Stimulated activated CD4-positive, alpha-beta T cell treated with anti-CD3 and anti-CD28 coated beads, TNF-alpha, amount 100 ng/mL, for 1 hour (primary cell): ENCODE results near the gene AQP7.
"Not testable (repeated sequence)": the region's sequence is repeated elsewhere in the genome, so short reads cannot be mapped to it uniquely, and the experiment has no call there.

Experiments
- DNase-seq, 3 donors: peaks; one replicate each; pipeline ENCODE4 v3.0.0-alpha.2; 2020; ENCODE audit warnings: low read depth in 3 of 3, low spot score in 1 of 3

Gene AQP7

GRCh38 chr9:33402371-33402770 lies at the start of gene AQP7:
Gene AQP7 (minus strand): TSS chr9:33402568. CDS start chr9:33401262, 1,306 bp downstream.
- DNase-seq, result not testable (repeated sequence)

- no peak for DNase-seq
Observed at GRCh38 chr9:33450621-33451146, 48.3 kb upstream of the AQP7 start.

DNA sequence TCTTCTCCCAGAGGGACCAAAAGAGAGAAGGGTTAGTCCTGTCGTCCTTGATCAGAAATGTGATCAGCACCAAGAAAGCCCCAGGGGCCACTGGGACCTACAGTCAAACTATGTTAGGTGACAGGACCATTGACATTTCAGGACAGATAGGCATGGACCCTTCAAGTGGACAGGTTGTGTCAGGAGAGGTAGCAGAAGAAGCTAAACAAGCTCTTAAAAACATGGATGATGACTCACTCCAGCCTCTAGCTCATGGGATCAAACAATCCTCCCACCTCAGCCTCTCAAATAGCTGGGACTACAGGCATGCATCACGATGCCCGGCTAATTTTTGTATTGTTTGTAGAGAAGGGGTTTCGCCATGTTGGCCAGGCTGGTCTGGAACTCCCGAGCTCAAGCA lies 47.3 kb upstream of the AQP7 start:
- DNase-seq, result no peak

GRCh38 chr9:33447799-33448553 lies 45.6 kb upstream of the AQP7 start:
- no peak for DNase-seq

DNA sequence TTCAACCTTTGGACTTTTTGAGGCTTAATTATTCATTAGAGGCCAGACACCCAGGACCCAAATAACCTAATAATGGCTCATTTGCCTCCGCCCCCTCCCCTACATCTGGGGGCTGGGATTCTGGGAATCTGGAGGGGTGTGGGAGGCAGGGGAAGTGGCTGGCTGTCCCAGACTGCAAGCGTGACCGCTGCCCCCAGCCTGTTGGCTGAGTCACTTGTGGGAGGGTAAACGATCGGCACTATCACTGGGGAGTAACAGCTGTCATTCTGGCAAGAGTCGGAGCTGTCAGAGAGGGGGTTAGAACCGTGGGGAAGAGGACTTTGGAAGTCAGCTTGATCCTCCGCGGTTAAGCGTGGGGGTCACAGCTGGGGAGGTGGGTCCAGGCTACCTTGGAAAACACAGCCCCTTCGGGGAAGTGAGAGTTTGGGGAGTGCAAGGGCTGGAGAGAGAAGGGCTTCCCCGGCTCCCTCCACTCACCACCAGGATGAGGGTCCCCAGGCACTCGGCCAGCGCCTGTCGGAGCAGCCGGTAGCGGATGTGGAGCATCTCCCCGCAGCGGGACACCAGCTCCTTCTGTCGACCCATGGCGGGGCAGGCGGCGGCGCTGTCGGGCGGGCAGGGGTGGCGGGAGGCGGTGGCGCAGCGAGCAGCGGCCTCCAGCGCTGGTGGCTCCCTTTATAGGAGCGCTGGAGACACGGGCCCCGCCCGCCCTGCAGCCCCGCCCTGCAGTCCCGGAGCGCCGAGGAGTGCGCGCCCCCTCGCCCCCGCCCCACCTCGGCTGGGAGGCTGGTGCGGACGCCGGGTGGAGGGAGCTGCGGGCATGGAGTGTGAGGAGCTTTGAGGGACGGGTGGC lies 44.8 kb upstream of the AQP7 start, which contains the start of gene AQP3:
TSS of gene AQP3 (minus strand) at position 648 of the 853 bp plus-strand sequence. CDS start at position 585, 63 bp downstream.
- DNase-seq, result peak; percentile 42 to 65 (median 47)

GRCh38 chr9:33446240-33446945 lies 44.0 kb upstream of the AQP7 start:
- DNase-seq, result peak in 2 of 3 donors; percentile 39 to 42

DNA sequence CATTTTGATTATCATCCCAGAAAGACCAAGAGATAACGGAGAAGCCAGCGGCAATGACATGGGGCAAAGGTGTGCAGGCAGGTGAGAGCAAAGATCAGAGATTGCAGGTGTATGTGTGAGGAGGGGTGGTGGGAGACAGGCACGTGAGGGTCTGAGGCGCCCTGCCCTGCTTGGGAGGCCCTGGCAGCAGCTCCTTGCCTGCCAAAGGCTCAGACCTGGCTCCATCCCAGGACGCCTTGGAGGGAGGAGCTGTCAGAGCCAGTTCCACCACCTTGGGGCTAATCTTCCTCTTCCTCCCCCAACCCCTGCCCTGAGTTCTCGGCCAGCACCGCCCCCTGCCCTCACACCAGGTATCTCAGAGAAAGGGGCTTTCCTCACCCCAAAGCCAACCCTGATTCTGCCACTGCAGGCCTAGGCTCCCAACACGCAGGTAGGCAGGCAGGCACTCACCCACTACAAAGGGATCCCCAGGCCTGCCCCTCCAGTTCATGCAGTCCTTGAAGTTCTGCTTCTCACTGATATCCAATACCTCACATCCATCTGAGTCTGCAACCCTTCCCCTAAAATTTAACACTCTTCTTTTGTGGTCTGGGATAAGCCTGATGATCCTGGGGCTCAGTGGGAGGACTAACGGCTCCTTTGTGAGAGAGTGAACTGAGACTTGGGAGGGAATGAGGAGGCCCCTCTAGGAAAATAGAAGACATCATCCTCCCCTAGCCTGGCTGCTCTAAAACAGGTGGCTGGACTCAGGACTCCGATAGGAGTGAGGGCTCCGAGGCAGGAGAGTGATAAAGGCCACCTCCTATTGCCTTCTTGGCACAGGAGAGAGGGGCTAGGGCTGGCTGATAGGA lies 43.2 kb upstream of the AQP7 start:
- no peak for DNase-seq

GRCh38 chr9:33443464-33444154 lies 41.2 kb upstream of the AQP7 start:
- no peak for DNase-seq

GRCh38 chr9:33443047-33443446 lies 40.7 kb upstream of the AQP7 start:
- no peak for DNase-seq

GRCh38 chr9:33442125-33442524 lies 39.8 kb upstream of the AQP7 start:
- DNase-seq, result no peak

DNA sequence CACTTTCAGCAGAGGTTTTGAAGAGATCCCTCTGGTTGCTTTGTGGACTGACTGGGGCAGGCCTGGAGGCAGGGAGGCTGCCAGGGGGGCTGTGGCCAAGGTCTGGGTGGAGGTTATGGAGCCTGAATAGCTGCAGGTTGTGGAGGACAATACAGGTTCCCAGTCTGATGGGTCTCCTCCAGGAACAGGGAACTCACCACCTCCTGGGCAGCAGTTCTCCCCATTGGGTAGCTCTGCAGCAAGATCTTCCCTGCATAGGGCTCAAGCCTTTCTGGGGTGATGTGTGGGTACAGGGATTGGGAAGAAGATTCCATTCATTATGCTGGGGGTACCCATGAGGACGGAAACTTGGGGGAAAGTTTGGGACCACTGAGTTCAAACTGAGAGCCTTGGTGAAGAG lies 38.2 kb upstream of the AQP7 start:
- no peak for DNase-seq

DNA sequence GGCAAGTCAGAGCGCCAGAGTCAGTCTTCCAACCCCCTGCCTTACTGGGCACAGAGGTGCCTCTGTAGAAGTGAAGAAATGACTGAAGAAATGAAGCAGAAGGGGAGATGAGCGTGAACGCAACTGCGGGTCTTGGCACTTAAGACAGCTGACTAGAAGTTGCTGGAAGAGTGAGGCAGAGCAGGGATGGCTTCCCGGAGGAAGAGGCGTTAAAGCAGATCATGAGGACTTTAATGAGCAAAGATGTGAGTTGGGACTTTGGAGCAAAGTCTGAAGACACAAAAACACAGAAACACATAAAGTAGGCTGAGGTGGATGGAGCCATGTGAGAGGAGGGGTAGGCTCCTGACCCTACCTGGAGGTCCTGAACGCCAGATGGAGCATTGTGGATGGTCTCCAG lies 37.8 kb upstream of the AQP7 start:
- no peak for DNase-seq

- DNase-seq, result no peak
Observed at GRCh38 chr9:33439731-33440130, 37.4 kb upstream of the AQP7 start.

DNA sequence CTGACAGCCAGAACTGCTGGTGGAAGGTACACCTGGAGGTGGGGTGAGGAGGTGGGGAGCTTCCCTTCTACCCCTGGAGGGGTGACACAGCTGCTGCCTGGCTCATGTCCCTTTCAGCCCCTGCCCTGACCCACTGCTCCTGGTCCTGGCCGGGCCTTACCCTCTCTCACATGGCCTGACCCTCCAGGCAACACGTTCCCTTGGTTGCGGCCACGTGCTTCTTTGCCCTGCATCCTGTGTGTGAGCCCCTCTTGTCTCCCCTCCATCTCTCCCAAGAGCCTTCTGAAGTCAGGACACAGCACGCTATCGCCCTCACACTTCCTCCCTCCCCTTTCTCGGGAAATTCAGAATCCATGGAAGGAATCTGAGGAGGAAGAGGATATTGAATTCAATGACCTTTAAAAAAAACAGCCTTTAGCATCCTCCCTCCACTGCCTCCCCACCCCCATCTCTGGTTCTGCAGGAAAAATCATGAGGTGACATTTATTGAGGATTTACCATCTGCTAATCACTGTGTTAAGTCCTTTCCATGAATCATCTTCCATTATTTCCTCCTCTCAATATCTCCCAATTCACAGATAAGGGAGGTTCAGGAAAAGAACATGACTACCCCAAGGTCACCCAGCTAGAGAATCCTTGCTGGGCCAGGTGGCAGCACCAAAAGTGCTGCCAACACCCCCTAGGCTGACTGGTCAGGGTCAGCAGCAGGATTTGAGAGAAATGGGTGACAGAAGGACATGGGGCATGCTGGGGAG lies 36.7 kb upstream of the AQP7 start:
- DNase-seq, result no peak

DNA sequence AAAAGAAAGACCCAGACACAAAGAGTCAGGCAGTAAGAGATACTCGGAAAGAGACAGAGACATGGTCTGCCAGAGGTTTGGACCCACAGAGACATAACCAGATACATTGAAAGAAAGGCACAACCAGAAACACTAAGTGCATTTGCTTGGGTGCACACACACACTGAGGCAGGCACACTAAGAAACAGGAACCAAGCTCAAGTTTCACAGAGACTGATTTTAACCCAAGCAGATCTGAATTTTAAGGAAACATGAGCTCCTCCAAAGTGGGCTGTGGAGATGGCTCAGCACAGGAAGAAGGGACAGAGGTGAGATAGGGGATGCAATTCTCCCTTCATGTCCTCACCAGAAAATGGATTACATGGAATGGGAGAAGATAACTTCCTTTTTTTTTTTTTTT lies 35.5 kb upstream of the AQP7 start:
- no peak for DNase-seq

DNA sequence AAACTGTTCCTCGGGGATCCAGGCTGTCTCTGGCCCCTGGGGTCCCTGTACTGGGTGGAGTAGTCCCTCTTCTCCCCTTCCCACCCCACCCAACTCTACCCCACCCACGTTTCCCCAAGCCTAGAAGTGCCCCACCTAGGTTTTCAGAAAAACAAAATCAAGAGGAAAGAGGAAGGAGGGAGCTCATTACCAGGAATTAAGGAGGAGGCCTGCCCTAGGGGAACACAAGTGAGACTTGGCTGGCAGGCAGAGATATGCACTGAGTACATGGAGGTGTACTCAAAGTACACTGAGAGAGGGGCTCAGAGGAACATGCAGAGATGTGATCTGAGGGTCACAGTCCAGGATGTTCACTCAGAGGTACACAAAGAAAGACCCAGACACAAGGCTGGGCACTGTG lies 34.8 kb upstream of the AQP7 start:
- DNase-seq, result no peak

DNA sequence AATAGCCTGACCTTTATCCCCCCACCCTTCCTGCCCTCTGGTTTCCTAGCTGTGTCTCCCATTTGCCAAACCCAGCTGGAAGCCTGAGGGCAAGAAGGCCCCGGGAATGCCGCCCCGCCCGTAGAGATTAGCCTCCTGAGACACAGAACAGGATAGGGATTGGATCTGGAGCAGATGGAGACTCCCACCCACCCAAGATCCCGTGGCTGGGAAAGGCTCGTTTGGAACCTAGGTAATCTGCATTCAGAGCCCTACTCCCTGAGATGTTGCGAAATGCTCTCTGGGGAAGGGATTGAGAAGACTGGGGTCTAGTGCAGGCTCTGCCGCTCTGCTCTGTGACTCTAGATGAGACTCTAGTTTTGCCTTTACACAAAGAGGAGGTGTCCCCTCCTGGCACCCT lies 34.1 kb upstream of the AQP7 start:
- DNase-seq, result no peak

GRCh38 chr9:33435821-33436277 lies 33.5 kb upstream of the AQP7 start:
- DNase-seq, result no peak
